Measurements from ENCODE around the gene FLNB.
"Not testable (repeated sequence)": the region's sequence is repeated elsewhere in the genome, so short reads cannot be mapped to it uniquely, and the experiment has no call there.

The FLNB gene

DNA sequence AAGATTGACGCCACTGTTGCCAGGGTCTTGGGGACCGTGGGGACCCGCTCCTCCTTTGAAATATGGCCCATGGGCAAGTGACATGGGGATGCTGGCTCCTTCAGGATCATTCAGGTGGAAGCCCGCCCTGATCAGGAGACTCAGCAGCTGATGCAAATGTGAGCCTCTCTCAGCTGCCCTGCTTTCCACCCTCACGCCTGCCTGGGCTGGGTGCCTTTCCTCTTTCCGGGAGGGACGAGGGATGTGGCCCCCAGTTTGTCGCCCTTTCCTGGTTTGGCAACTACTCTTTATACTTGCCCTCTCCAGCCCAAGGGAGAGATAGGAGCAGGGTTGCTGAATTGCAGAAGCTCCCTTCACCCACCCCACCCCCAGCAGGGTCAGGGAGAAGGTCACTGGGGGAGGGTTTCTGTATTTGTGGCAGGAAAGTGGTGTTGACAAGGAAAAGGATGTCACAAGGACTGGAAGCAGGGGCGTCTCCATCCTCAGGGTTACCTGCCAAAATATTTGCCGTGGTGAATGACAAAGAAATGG, 180.8 kb downstream of the FLNB start:
- DNase-seq: no peak

DNA sequence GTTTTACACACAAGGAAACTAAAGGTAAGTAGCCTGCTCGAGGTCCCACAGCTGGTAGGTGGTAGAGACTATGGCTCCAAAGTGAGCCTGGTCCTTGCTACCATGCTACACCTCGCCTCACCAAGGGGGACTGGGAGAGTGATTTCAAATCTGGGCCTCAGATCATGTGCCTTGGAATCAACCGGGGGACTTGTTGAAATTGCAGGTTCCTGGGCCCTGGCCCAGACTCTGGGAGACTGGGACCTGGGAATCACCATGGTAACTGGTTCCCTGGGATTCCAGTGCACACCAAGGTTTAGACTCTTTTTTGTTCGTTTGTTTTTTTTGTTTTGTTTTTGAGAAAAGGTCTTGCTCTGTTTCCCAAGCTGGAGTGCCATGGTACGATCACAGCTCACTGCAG, 181.5 kb downstream of the FLNB start:
- DNase-seq: no peak

DNA sequence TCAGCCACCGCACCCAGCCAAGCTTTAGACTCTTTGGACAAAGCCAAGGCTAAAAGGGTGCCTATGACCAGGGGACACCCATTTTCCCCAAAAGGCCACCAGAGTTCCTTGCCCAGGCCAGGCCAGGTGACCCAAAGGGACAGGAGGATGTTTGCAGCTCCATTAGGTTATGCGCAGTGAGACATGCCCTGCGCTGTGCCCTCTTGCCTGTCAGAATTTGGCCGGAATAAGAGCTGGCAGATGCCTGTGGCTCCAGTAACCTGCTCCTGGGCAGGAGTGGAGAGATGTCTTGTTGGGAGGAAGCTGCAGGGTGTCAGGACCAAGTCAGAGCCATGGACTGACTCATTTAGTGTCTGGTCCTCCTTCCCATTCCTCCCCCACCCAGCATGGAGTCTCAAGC, 182.1 kb downstream of the FLNB start:
- DNase-seq: no peak

DNA sequence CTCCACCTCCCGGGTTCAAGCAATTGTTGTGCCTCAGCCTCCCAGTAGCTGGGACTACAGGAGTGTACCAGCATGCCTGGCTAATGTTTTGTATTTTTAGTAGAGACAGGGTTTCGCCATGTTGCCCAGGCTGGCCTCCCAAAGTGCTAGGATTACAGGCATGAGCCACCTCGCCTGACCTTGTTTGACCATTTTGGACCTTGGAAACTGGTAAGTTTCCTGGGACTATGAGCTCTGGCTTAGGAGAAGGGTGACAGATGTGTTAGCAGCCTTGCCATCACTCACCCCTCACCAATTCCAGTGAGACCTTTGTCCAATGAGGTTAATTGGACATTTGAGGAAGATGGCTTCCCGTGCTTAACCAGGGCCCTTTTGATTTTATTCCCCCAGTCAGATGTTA, 182.7 kb downstream of the FLNB start:
- DNase-seq: no peak

DNA sequence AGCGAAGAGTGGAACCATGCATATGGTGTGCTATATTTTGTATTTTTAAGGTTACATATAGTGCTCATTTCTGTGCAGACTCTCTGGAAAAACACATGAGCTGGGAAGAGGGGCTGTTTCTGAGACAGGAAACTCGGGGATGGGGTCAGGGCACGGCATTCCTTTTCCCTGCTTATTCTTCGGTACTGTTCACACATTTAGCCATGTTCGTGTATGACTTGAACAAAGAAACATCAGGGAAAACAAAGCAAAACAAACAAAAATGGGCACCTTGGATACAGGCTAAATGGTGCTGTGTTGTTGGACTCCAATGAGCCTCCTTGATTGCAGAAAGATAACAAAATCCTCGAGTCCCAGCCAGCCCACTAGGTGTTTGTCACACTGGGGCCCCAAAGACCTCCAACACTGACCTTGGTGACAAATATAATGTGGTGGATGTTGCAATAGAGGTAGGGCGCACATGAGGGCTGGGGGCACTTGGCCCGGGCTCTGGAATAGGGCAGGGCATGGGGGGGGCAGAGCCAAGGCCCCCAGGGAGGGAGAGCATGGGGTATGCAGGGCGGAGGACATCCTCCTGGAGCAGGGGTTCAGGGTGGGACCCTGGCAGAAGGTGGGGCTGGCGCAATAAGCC, 183.3 kb downstream of the FLNB start:
- no peak for DNase-seq

DNA sequence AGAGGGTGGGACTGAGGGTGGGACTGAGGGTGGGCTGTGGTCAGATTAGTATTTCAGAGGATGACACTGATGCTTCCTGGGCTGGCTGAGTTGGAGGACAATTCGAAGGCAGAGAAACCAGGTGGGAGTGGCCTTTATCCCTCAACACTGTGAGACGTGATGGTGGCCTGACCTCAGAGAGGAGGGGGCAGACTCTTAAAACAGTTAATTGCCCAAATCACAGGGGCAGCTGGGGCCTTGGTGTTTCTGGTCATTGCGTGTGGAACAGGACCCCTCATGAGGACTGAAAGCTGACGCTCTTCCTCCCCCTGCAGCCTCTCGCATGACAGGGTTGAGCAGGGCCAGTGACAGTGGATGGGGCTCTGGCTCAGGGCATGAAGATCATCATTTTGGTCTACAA, 183.8 kb downstream of the FLNB start:
- no peak for DNase-seq

DNA sequence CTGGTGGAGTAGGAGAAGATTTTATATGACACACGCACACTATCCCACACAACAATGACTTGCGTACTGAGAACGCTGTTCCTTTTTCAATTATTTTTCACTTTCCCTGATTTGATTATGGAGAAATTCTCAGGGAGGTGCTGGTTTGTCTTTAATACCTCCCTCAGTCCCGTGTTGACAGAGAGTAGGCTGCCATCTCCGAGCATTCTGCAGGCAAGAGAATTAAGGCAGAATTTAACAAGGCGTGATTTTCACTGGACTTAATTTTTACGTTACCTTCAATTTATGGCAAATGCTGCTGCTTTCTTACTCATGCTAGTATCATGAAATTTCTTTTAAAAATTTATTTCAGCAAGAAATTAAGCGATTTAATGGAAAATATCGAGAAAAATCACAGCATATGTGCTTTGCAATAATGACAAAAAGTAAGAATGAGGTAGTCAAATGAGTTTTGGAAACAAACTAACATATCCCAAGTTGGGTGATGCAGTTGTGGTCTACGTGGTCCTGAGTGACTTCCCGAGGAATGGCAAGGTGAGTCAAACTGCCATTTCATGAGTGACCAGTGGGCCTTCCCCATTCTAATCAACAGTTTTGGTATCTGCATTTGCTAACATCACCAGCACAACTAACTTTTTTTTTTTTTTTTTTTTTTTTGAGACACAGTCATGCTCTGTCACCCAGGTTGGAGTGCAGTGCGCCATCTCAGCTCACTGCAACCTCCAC, 185.6 kb downstream of the FLNB start:
- DNase-seq: no peak

DNA sequence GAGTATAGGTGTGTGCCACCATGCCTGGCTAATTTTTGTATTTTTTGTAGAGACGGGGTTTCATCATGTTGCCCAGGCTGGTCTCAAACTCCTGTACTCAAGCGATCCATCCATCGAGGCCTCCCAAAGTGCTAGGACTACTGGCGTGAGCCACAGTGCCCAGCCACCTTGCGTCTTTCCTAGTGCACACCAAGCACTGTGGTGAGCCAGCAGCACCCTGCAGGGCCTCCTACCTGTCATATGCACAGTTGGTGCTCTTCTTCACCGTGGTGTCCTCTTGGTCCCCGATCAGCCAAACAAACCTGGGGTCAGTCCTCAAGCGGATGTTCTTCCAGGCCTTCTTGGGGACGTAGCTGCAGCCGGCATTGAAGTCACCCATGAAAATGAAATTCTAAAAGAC, 189.4 kb downstream of the FLNB start:
- DNase-seq: no peak

DNA sequence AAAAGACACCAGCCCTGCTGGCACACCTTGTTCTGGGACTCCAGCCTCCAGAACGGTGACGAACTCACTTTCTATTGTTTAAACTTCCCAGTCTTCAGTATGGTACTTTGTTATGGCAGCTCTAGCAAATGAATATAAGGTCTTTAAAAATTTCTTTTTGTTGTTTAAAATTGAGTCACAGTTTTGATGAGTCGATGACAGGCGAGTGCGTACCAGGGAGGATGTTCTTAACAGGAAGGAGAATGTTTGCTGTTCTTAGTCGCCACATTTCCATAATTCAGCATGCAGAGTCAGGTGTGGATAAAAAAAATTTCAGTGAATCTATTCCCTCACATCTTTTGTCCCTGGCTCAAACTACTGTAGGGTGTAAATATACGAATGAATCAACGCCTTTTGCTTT, 190.1 kb downstream of the FLNB start:
- no peak for DNase-seq

DNA sequence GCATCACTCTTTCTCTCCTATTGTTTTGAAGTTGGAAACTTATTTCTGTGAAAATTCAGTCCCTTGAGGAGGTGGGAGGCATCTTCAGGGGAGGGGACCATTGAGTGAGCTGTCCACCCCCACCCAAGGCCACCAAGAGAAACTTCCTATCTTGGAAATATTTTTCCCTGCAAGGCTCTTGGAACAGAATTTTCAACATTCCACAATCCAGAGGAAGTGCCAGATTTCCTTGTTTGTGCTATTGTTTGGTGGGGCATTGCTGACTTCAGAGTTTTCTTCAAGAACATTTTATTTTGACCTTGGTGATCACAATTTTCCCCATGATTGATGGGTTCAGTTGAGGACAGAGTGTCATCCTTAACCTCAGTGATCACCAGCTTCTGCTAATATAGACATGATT, 190.6 kb downstream of the FLNB start:
- no peak for DNase-seq

DNA sequence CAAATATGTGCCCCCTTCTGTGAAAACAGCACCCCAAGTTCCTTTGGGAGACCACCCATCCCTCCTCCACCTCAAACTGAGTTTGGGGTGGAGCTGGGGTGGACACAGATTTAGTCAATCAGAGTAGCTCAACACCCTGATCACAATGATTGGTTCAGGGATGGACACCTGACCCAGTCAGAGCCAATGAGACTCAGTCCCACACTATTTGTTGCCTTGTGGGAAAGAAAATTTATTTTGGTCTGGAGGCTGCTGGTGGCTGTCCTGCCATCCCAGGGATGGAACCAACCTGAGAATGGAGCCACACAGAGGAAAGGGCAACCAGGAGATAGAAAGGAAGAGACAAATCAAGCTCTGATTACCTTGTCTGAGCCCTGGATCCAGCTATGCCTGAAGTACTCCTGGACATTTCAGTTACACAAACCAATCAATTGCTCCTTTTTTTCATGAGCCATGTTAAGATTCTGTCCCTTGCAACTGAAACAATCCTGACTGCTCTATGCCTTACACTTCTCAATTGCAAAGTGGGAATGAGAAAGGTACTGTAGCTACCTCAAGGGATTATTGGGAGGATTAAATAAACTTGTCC, 192.0 kb downstream of the FLNB start:
- no peak for DNase-seq

DNA sequence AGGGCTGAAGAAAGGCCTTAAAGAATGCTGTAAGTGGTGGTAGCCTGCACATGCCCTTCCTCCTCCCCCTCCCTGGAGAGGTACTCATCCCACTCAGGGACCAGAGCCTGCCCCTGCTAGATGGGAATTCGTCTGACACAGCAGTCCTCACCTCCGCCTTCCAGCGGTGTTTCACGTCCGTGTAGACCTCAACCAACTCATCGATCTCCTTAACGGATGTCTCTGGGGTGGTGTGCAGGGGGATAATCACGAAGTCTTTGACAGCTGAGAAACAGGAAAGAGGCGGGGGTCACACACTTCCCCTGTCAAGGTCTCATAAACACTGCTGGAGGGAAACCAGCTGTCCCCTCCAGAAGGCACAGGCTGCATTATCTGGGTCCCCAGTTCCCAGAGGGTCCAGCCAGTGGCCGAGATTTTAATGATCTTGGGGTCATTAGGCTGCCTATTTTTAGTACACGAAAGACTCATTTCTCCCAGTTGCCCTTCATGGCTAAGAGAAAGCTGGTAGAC, 192.7 kb downstream of the FLNB start:
- DNase-seq: no peak

DNA sequence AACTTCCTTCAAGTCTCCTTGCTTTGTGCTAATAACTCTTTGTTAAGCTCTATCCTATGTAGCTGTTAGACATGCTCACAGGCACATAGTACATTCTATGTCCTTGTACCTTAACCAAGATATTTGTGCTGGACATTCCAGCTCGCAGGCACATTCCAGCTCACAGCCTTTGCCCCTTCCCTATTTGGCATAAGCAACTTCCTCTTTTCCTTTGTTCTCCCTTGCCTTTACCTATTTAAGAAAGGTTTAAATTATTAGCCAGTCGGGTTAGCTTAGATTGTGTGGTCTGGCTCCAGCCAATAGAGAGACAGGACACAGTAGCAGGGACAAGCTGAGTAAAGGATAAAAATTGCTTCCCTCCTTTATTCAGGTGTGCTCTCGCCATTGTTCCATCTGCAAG, 193.2 kb downstream of the FLNB start:
- not testable (repeated sequence) for DNase-seq

DNA sequence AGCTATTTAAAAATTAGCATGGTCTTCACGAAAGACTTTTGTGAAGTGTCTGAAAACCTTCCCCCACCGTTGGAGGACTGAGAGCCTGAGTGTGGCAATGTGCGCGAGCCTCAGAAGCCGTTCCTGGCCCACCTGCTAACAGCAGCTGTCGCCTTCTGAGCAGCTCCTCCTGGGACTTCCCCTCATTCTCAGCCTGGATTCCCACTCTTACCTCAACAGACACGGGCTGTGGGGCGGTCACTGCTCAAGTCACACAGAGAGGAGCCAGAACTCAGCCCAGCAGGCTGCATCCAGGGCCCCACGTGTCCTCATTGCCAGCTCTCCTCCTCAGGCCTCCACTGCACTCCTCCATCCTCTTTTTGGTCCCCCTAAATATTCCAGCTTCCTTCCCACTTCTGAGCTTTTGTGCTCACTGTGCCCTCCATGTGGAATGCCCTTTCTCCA, 194.7 kb downstream of the FLNB start:
- no peak for DNase-seq

DNA sequence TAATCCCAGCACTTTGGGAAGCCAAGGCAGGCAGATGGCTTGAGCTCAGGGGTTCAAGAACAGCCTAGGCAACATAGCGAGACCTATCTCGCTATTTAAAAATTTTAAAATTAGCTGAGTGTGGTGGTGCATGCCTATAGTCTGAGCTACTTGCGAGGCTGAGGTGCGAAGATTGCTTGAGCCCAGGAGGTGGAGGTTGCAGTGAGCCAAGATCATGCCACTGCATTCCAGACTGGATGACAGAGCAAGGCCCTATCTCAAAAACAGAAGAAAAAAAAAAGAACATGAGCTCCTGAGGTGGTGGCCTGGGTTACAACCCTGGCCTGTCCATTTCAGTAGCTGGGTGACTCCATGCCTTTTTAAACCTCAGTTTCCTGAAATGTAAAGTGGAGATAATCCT, 195.3 kb downstream of the FLNB start:
- no peak for DNase-seq

DNA sequence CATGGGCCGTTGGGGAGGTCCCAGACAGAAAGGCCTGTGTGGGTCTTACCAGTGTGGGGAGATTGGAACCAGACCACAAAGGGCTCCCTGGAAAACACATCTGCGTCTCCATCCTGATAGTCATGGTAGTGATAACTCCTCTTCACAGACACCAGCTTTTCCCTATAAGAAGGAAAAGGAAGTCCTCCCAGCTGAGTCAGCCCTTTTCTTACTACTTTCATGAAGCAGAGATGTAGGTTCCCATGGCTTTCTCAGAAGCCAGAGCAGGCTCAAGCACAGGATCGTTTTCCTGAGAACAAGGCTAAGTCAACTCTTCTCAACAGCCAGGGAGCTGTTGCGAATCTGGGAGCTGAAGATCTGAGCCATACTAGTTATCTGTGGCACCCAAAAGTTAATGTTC, 196.5 kb downstream of the FLNB start:
- no peak for DNase-seq

DNA sequence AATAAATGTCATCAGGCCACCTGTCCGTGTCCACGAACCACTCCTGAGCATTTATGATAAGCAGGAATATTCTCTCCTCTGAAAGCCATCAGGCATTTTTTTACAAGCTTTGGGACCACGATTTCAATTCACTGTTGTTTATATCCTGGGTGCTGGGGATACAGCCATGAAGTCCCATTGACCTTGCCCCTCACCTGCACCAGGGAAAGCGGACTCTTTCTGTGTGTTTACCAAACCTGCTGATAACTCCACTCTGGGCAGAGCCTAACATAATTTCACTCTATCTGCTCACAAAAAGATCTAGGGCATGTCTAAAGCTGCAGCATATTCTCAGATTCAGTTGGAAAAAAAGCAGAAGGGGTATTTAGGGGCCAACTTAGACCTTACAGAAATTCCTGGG, 197.8 kb downstream of the FLNB start:
- DNase-seq: no peak

DNA sequence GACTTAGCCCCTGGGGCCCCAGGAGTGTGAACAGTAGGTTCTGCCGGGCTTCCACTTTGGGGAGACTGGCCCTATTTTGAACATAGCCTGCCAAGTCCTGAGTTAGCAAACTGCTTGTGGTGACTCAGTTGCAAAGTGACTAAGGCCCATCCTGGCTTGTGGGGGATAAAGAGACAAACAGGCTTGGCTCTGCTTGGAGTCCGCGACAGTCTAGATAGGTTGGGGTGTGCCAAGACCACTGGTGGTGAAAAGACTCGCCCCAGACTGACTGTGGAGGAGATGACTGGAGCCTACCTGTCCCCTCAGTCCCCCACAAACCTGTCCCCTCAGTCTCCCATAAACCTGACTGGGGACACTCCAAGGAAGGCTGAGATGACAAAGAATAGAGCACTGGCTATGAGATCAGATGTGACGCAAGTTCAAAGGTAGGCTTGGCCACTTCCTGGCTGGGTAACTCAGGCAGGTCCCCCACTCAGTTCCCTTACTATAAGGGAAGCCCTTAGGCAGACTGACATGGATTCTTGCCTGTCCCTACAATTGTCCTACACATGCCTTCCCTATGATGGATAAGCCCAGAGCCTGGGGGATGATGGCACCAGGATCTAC, 198.3 kb downstream of the FLNB start:
- no peak for DNase-seq

DNA sequence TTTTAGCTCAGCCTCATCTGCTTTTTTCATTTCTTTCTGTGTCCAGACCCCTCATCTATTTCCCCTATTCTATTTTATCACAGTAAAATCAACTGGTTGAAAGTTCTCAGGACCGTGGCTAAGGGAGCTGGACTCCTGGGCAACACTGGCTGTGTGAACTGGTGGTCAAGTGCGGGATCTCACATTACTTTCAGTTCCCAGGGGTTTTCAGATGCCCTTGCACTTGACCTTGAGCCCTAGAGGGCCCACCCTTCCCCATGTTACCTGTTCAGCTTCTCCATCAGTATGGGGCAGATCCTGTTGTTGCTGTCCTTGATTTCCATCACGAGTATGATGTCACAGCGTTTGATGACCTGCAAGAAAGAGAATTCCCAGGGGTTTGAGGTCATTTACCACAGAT, 199.7 kb downstream of the FLNB start:
- no peak for DNase-seq

DNA sequence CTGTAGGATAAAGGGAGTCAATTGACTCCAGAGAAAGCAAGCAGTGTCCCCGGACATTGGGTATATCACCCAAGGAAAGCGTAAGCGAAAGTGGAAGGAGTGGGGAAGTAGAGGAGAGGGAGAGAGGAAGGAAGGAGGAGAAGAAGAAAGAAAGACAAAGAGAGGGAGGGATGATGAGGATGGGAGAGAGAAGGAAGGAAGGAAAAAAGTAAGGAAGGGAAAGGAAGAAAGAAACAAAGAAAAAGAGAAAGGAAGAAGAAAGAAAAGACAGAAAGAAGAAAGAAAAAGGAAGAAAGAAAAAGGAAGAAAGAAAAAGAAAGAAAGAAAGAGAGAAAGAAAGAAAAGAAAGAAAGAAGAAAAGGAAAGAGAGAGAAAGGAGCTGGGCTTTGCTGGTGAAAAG, 201.7 kb downstream of the FLNB start:
- no peak for DNase-seq

DNA sequence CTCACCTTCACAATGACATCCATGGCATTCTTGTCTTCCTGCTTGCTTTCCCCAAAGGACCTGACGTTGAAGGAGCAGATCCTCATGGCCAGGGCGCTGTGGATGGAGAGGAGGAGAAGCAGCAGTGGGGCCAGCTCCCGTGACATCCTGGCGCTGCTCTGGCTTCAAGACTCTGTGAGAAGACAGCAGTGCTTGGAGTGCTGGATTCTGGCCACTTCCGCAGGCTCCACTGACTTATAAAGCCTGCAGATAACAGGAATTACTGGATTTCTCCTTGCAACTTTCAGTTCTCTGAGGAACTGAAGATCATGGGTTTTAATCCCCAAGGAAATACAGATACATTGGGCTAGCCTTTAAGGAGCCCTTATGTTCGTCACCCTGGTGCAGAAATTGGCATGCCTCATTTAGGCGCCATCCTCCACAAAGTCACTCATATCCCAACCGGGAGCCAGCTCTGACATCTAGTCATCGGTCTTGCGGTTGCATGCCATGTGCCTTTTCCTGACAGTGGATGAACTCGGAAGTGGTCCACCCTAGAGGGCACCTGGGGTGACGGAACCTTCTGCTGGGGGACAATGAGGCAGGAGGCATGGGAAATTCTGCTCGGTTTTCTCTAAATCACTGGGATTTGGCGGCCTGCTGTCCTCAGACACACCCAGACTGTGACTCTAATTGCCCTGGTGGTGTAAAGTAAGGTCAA, 202.7 kb downstream of the FLNB start, which contains the start of gene DNASE1L3:
Gene DNASE1L3 (minus strand): TSS at position 212 of the 700 bp plus-strand sequence. CDS start 66 bp downstream, at position 146.
- DNase-seq: no peak

DNA sequence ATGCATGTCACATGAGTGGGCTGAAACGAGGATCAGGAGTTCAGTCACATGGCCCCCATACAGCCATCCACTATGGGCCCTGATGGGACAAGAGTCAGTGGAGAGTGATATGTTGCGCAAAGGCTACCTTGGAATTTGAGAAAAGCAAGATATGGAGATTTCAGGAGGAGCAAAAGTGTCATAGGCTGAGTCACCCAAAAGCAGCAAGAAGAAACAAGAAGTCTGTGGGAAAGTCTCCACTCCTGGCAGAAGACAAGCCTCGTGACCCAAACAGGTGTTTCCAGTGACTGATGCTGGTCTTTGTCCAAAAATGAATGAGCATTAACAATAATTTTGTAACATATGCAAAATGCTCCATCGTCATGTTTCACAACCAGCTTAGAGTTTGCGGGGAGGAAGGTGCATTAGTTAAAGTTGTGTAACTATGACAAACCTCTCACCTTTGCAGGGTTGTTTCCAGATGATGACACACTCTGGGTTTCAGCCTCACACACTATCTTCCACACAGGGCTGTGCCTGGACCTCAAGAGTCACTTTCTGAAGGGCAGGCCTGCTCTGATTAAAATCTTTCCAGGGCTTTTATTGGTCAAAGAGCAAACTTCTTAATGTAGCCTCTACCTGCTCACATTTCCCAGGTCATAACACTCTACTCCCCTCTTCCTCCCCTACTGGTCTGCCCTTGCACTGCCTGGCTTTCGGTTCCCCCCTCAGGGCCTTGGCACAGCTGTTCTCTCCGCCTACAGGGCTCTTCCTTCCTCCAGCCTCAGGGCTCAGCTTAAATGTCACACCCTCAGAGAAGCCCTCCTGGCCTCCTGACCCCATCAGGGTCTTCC, 206.5 kb downstream of the FLNB start:
- DNase-seq: no peak

Measured in activated naive CD4-positive, alpha-beta T cell (primary cell).